PC-9 (cell line): ENCODE measurements around the gene IGF2R. TPM values are rescaled to one million over a fixed set of nuclear protein-coding genes. Genes with fewer than 3 reads are reported as not detected.

Experiments used
- BruUV-seq: library from RNA; stranded (reverse); fragments of 400-500 nt; replicated peaks from 2 replicates; lab custom pipeline; 2021; lab: Mats Ljungman, UMichigan
- CTCF ChIA-PET: fragments of 300-600 bp; sonication (Branson Sonifier 250); formaldehyde crosslinking; loops from one replicate; lab custom pipeline; 2022; ENCODE audit warnings: antibody characterized with exemption; lab: Charles Lee
- POLR2A ChIA-PET: fragments of 300-600 bp; sonication (Branson Sonifier 250); formaldehyde crosslinking; loops from one replicate; lab custom pipeline; 2022; ENCODE audit warnings: antibody characterized with exemption; ENCODE audit not compliant: unreplicated experiment; lab: Charles Lee
- DNase-seq, 2 experiments: peaks; one replicate each; pipeline versions ENCODE4 v3.0.0 to v3.0.0-alpha.2; 2015 to 2022; ENCODE audit warnings: mixed read lengths in 1 of 2
- H2AFZ ChIP-seq: fragments of 200-600 bp; sonication (generic); 2 replicates; pipeline ENCODE4 v1.8.1; 2017; ENCODE audit warnings: antibody characterized with exemption
- H3F3A ChIP-seq: fragments of 200-600 bp; sonication (generic); 2 replicates; pipeline ENCODE4 v1.8.1; 2017; ENCODE audit warnings: antibody characterized with exemption, mild to moderate bottlenecking, low read depth; ENCODE audit not compliant: insufficient read depth
- H3K27ac ChIP-seq: fragments of 200-600 bp; sonication (generic); 2 replicates; pipeline ENCODE4 v1.6.1; 2016; ENCODE audit warnings: mixed run types
- H3K27me3 ChIP-seq: fragments of 200-600 bp; sonication (generic); 2 replicates; pipeline ENCODE4 v1.6.1; 2016; ENCODE audit warnings: low read depth, mixed run types; ENCODE audit not compliant: insufficient read depth
- H3K36me3 ChIP-seq: fragments of 200-600 bp; sonication (generic); 2 replicates; pipeline ENCODE4 v1.6.1; 2016; ENCODE audit warnings: low read depth, mixed run types
- H3K4me1 ChIP-seq: fragments of 200-600 bp; sonication (generic); replicated peaks from 2 replicates; pipeline ENCODE4 v1.6.1; 2016; ENCODE audit warnings: mixed run types; ENCODE audit not compliant: insufficient read depth
- H3K4me2 ChIP-seq: fragments of 200-600 bp; sonication (generic); 2 replicates; pipeline ENCODE4 v1.6.1; 2017; ENCODE audit warnings: mixed run types
- H3K4me3 ChIP-seq: fragments of 200-600 bp; sonication (generic); 2 replicates; pipeline ENCODE4 v1.6.1; 2016; ENCODE audit warnings: mixed run types
- H3K79me2 ChIP-seq: fragments of 200-600 bp; sonication (generic); 2 replicates; pipeline ENCODE4 v1.6.1; 2017; ENCODE audit warnings: low read depth, mixed run types
- H3K9me2 ChIP-seq: fragments of 200-600 bp; sonication (generic); 2 replicates; pipeline ENCODE4 v1.8.1; 2017; ENCODE audit warnings: mild to moderate bottlenecking; ENCODE audit not compliant: insufficient read depth
- H3K9me3 ChIP-seq: fragments of 200-600 bp; sonication (generic); 2 replicates; pipeline ENCODE4 v1.8.1; 2016; ENCODE audit warnings: low read depth; ENCODE audit not compliant: insufficient read depth
- H4K20me1 ChIP-seq: fragments of 200-600 bp; sonication (generic); 2 replicates; pipeline ENCODE4 v1.8.1; 2017; ENCODE audit not compliant: insufficient read depth
- CTCF ChIP-seq: fragments of 200-600 bp; sonication (generic); conservative IDR thresholded peaks from 2 replicates; pipeline ENCODE4 v1.6.1; 2017; ENCODE audit warnings: mixed run types, antibody characterized with exemption, mild to moderate bottlenecking, moderate library complexity
- EZH2 ChIP-seq: fragments of 200-600 bp; sonication (generic); IDR thresholded peaks from 2 replicates; pipeline ENCODE4 v1.8.0; 2017; ENCODE audit warnings: antibody characterized with exemption, low read depth
- intact Hi-C: fragments of 100-400 bp; cut with micrococcal nuclease; formaldehyde crosslinking; loops from one replicate; pipeline ENCODE4 v1.10.0; 2022; ENCODE audit not compliant: unreplicated experiment
- total RNA-seq: library from RNA; stranded (reverse); gene quantifications from 2 replicates; pipeline ENCODE4 v1.2.3, GENCODE V29; 2021

The IGF2R gene
- total RNA-seq, 1 experiment from 2014 or later: 53.1 TPM

GRCh38 chr6:160102399-160102798 lies 133.5 kb downstream of the IGF2R start:
- POLR2A ChIA-PET: no interaction called here
- H3K36me3 ChIP-seq: peaks cover 10% of the 10 kb centered on the region; the same call in 1 of the 2 replicates
- BruUV-seq: no TSS peak

GRCh38 chr6:160102956-160103824 lies 134.3 kb downstream of the IGF2R start:
- POLR2A ChIA-PET: no interaction called here
- CTCF ChIA-PET: no interaction called here
- H3K79me2 ChIP-seq: no peaks in the 10 kb centered on the region
- peaks cover 7% of the 10 kb centered on the region; the same call in 1 of the 2 replicates for H3K36me3 ChIP-seq
- H3F3A ChIP-seq: no peaks in the 10 kb centered on the region
- no peak overlapping the region for H3K27ac ChIP-seq
- intact Hi-C loops: no loop called here
- no peaks in the 10 kb centered on the region for H4K20me1 ChIP-seq
- H3K9me2 ChIP-seq: no peaks in the 10 kb centered on the region
- DNase-seq: no peak
- no peaks in the 10 kb centered on the region for H3K27me3 ChIP-seq
- H2AFZ ChIP-seq: no peak overlapping the region
- no TSS peak for BruUV-seq
- no peaks in the 10 kb centered on the region for H3K4me1 ChIP-seq
- H3K4me2 ChIP-seq: no peak overlapping the region
- TF ChIP-seq CTCF (peak; percentile 45; the same call in 1 of the 2 replicates), EZH2 (no peak)
- no peak overlapping the region for H3K4me3 ChIP-seq
- H3K9me3 ChIP-seq: no peaks in the 10 kb centered on the region

More at GRCh38 chr6:160102399-160102798, 133.5 kb downstream of the IGF2R start:
- no peak for DNase-seq
- H3K9me2 ChIP-seq: no peaks in the 10 kb centered on the region
- intact Hi-C loops: no loop called here
- no peak overlapping the region for H2AFZ ChIP-seq
- no peak overlapping the region for H3K4me3 ChIP-seq
- no peaks in the 10 kb centered on the region for H3F3A ChIP-seq
- no peaks in the 10 kb centered on the region for H3K4me1 ChIP-seq
- CTCF ChIA-PET: no interaction called here
- H3K27me3 ChIP-seq: no peaks in the 10 kb centered on the region
- no peaks in the 10 kb centered on the region for H4K20me1 ChIP-seq
- no peak for TF ChIP-seq CTCF
- no peaks in the 10 kb centered on the region for H3K9me3 ChIP-seq
- H3K79me2 ChIP-seq: no peaks in the 10 kb centered on the region
- H3K27ac ChIP-seq: no peak overlapping the region
- no peak overlapping the region for H3K4me2 ChIP-seq

GRCh38 chr6:160103825-160104100 lies 134.9 kb downstream of the IGF2R start:
- no TSS peak for BruUV-seq
- no peak overlapping the region for H3K4me3 ChIP-seq
- no peak overlapping the region for H3K4me2 ChIP-seq
- H3K79me2 ChIP-seq: no peaks in the 10 kb centered on the region
- H3K4me1 ChIP-seq: no peaks in the 10 kb centered on the region
- intact Hi-C loops: no loop called here
- H3K27me3 ChIP-seq: no peaks in the 10 kb centered on the region
- no peaks in the 10 kb centered on the region for H3K9me3 ChIP-seq
- H3F3A ChIP-seq: no peaks in the 10 kb centered on the region
- no peaks in the 10 kb centered on the region for H4K20me1 ChIP-seq
- TF ChIP-seq EZH2 (no peak), CTCF (no peak)
- no peaks in the 10 kb centered on the region for H3K9me2 ChIP-seq
- POLR2A ChIA-PET: no interaction called here
- peaks cover 6% of the 10 kb centered on the region; the same call in 1 of the 2 replicates for H3K36me3 ChIP-seq
- DNase-seq: no peak
- CTCF ChIA-PET: no interaction called here
- no peak overlapping the region for H3K27ac ChIP-seq
- H2AFZ ChIP-seq: no peak overlapping the region
